Measurements from ENCODE around the gene CC2D2A.

Gene CC2D2A

GRCh38 chr4:15481961-15482745, 12.5 kb downstream of the CC2D2A start:
- DNase-seq (ENCODE audit: insufficient read length, low spot score) (no peak), FAIRE-seq (no peak)
- TF ChIP-seq TAF1 (IDR thresholded peaks at IDR 0.05; ENCODE audit: low read depth, low read length): no peak
- no peak for TF ChIP-seq POLR2AphosphoS5 (IDR thresholded peaks at IDR 0.05; ENCODE audit: low read depth, low read length)
- no peak for TF ChIP-seq POU2F2 (IDR thresholded peaks at IDR 0.05; ENCODE audit: low read depth, low read length)
- no peak for TF ChIP-seq POLR2A (IDR thresholded peaks at IDR 0.05; ENCODE audit: low read depth, low read length)
- TF ChIP-seq PAX5 (IDR thresholded peaks at IDR 0.05; ENCODE audit: insufficient read depth, low read length, severe bottlenecking): no peak
- no peak for TF ChIP-seq SPI1 (IDR thresholded peaks at IDR 0.05; ENCODE audit: low read depth, low read length)

- no peak for DNase-seq (ENCODE audit: insufficient read length, low spot score)
These were observed 13.2 kb downstream of the CC2D2A start for GRCh38 chr4:15482842-15483241.

GRCh38 chr4:15488136-15488535, 18.5 kb downstream of the CC2D2A start:
- no peak for TF ChIP-seq TAF1 (IDR thresholded peaks at IDR 0.05; ENCODE audit: low read depth, low read length)
- TF ChIP-seq POLR2A (IDR thresholded peaks at IDR 0.05; ENCODE audit: low read depth, low read length): no peak
- TF ChIP-seq SPI1 (IDR thresholded peaks at IDR 0.05; ENCODE audit: low read depth, low read length): no peak
- TF ChIP-seq POLR2AphosphoS5 (IDR thresholded peaks at IDR 0.05; ENCODE audit: low read depth, low read length): no peak
- no peak for TF ChIP-seq POU2F2 (IDR thresholded peaks at IDR 0.05; ENCODE audit: low read depth, low read length)
- TF ChIP-seq PAX5 (IDR thresholded peaks at IDR 0.05; ENCODE audit: insufficient read depth, low read length, severe bottlenecking): no peak
- no peak for FAIRE-seq
- DNase-seq (ENCODE audit: insufficient read length, low spot score): no peak

More at GRCh38 chr4:15482842-15483241, 13.2 kb downstream of the CC2D2A start:
- FAIRE-seq: no peak
- TF ChIP-seq TAF1 (IDR thresholded peaks at IDR 0.05; ENCODE audit: low read depth, low read length) (no peak), POLR2AphosphoS5 (IDR thresholded peaks at IDR 0.05; ENCODE audit: low read depth, low read length) (no peak), POU2F2 (IDR thresholded peaks at IDR 0.05; ENCODE audit: low read depth, low read length) (no peak), PAX5 (IDR thresholded peaks at IDR 0.05; ENCODE audit: insufficient read depth, low read length, severe bottlenecking) (no peak), POLR2A (IDR thresholded peaks at IDR 0.05; ENCODE audit: low read depth, low read length) (no peak), SPI1 (IDR thresholded peaks at IDR 0.05; ENCODE audit: low read depth, low read length) (no peak)

DNA sequence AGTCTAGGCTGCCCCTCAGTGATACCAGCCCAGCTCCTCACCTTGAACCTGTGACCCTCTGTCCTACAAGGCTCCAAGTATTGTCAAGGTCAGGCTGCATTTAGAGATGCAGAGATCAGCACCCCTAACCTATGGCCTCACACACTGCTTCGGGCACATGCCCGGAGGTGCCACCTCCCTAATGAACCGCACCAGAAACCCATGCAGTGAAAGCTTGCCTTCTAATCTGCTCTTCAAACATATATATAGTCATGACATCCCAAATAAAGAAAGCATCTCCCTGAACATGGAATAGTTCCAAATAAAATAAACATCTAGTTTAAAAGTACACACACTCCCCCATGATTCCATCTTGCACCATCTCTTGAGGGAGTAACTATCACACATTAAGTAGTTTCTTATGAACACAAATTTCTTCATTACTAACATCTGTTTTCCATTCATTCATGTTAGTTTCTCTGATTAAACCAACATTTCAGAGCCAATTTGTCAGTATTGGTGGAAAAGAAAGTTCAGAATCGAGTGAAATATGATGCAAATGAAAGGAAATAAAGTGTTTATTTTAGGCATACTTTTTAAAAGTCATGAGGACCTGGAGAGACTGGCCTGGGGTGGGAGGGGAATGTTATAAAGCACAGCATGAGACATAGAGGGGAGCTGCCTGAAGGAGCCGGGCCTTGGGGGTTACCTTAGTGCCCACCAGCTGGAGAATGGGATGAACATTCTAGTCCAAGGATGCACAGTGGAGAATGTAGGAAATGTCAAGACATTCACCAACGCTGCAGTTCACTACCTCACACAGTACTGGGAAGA, 19.2 kb downstream of the CC2D2A start:
- no peak for DNase-seq (ENCODE audit: insufficient read length, low spot score)
- TF ChIP-seq PAX5 (IDR thresholded peaks at IDR 0.05; ENCODE audit: insufficient read depth, low read length, severe bottlenecking) (no peak), SPI1 (IDR thresholded peaks at IDR 0.05; ENCODE audit: low read depth, low read length) (no peak), POLR2AphosphoS5 (IDR thresholded peaks at IDR 0.05; ENCODE audit: low read depth, low read length) (no peak), TAF1 (IDR thresholded peaks at IDR 0.05; ENCODE audit: low read depth, low read length) (no peak), POU2F2 (IDR thresholded peaks at IDR 0.05; ENCODE audit: low read depth, low read length) (no peak), POLR2A (IDR thresholded peaks at IDR 0.05; ENCODE audit: low read depth, low read length) (no peak)
- no peak for FAIRE-seq

DNA sequence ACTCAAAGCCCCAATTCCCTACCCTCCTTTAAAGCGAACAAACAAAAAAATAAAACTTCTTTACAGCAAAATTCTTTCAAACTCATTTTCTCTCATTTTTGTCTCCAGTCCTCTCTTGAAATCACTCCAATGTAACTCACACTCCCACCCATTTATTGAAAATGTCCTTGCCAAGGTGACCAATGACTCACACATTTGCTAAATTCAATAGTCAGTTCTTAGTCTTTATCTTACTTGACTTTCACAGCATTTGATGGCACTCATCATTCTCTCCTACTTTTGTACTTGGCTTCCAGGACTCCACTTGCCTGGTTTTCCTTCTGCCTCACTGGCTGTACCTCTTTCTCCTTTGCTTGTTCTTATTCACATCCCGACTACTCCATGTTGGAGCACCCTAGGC, 19.9 kb downstream of the CC2D2A start:
- no peak for DNase-seq (ENCODE audit: insufficient read length, low spot score)
- FAIRE-seq: no peak
- no peak for TF ChIP-seq POLR2AphosphoS5 (IDR thresholded peaks at IDR 0.05; ENCODE audit: low read depth, low read length)
- no peak for TF ChIP-seq POLR2A (IDR thresholded peaks at IDR 0.05; ENCODE audit: low read depth, low read length)
- TF ChIP-seq PAX5 (IDR thresholded peaks at IDR 0.05; ENCODE audit: insufficient read depth, low read length, severe bottlenecking): no peak

DNA sequence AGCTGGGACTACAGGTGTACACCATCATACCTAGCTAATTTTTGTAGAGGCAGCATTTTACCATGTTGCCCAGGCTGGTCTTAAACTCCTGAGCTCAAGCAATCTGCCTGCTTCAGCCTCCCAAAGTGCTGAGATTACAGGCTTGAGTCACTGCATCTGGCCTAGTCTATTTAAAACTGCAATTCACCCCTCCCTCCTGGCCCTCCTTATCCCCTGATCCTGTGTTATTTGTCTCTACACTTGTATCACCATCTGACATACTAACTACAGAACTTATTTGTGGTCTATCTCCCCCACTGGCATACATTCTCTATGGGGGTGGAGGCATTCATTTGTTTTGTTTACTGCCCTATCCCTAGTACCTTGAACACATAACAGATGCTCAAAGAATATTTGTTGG, 23.7 kb downstream of the CC2D2A start:
- TF ChIP-seq POLR2AphosphoS5 (IDR thresholded peaks at IDR 0.05; ENCODE audit: low read depth, low read length): no peak
- no peak for TF ChIP-seq POU2F2 (IDR thresholded peaks at IDR 0.05; ENCODE audit: low read depth, low read length)
- no peak for TF ChIP-seq PAX5 (IDR thresholded peaks at IDR 0.05; ENCODE audit: insufficient read depth, low read length, severe bottlenecking)
- no peak for TF ChIP-seq TAF1 (IDR thresholded peaks at IDR 0.05; ENCODE audit: low read depth, low read length)
- TF ChIP-seq SPI1 (IDR thresholded peaks at IDR 0.05; ENCODE audit: low read depth, low read length): no peak
- TF ChIP-seq POLR2A (IDR thresholded peaks at IDR 0.05; ENCODE audit: low read depth, low read length): no peak
- FAIRE-seq (no peak), DNase-seq (ENCODE audit: insufficient read length, low spot score) (no peak)

GRCh38 chr4:15495621-15496020, 25.9 kb downstream of the CC2D2A start:
- no peak for TF ChIP-seq TAF1 (IDR thresholded peaks at IDR 0.05; ENCODE audit: low read depth, low read length)
- no peak for TF ChIP-seq PAX5 (IDR thresholded peaks at IDR 0.05; ENCODE audit: insufficient read depth, low read length, severe bottlenecking)
- no peak for TF ChIP-seq POU2F2 (IDR thresholded peaks at IDR 0.05; ENCODE audit: low read depth, low read length)
- no peak for TF ChIP-seq SPI1 (IDR thresholded peaks at IDR 0.05; ENCODE audit: low read depth, low read length)
- TF ChIP-seq POLR2A (IDR thresholded peaks at IDR 0.05; ENCODE audit: low read depth, low read length): no peak
- TF ChIP-seq POLR2AphosphoS5 (IDR thresholded peaks at IDR 0.05; ENCODE audit: low read depth, low read length): no peak
- no peak for DNase-seq (ENCODE audit: insufficient read length, low spot score)
- no peak for FAIRE-seq

DNA sequence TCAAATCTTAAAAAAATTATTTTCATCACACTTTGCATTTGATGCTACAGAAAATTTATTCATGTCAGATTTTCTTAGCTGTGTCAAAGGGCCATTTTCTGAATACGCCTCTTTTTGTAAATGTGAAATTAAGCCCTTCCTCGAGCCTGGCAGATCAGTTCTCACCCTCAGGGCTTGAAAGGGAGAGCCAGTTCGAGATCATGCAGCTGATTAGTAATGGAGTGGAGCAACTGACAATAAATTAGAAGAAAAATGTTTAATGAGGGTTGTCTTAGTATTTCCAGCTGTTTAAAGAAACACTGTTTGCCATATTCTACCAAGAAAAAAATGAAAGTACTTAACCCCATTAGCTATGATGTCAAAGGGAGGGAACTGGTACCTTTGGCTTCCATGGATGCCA, 28.7 kb downstream of the CC2D2A start:
- FAIRE-seq: no peak
- TF ChIP-seq TAF1 (IDR thresholded peaks at IDR 0.05; ENCODE audit: low read depth, low read length): no peak
- no peak for TF ChIP-seq POLR2AphosphoS5 (IDR thresholded peaks at IDR 0.05; ENCODE audit: low read depth, low read length)
- no peak for TF ChIP-seq SPI1 (IDR thresholded peaks at IDR 0.05; ENCODE audit: low read depth, low read length)
- TF ChIP-seq POU2F2 (IDR thresholded peaks at IDR 0.05; ENCODE audit: low read depth, low read length): no peak
- no peak for TF ChIP-seq POLR2A (IDR thresholded peaks at IDR 0.05; ENCODE audit: low read depth, low read length)
- no peak for TF ChIP-seq PAX5 (IDR thresholded peaks at IDR 0.05; ENCODE audit: insufficient read depth, low read length, severe bottlenecking)
- DNase-seq (ENCODE audit: insufficient read length, low spot score): no peak

DNA sequence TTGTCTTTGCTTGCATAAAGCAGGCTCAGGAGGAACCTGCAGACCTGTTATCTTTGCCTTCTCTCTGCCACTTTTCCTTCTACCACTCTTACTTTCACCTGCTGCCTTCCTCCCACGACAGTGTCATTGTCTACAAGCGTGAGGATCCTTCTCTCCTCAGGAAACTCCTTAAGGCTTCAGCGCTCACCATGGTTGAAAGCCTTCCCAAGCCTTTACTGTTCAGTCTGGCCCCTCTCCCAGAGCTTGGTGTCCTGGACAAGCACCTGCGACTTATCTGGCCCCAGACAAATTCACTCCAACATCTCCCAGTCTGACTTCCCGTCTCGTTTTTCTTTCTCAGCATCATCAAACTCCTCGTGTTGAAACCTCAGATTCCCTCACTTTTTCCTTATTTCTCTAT, 31.0 kb downstream of the CC2D2A start:
- no peak for DNase-seq (ENCODE audit: insufficient read length, low spot score)
- FAIRE-seq: no peak
- TF ChIP-seq TAF1 (IDR thresholded peaks at IDR 0.05; ENCODE audit: low read depth, low read length): no peak
- no peak for TF ChIP-seq POLR2A (IDR thresholded peaks at IDR 0.05; ENCODE audit: low read depth, low read length)

Data from GM12891 (cell line).